Activated CD4-positive, alpha-beta T cell treated with anti-CD3 and anti-CD28 coated beads, Interleukin-2, Interleukin-4, amounts not matched to agents 100 ng/mL and 50 ng/mL, durations not matched to agents 16 hours and 8 hours (primary cell): ENCODE measurements around the gene FN3K.
A peak's percentile ranks its signal among the peaks of the same experiment; 100 is the strongest.

ENCODE experiments used
- DNase-seq: peaks from one replicate; pipeline ENCODE4 v3.0.0-alpha.2; 2020; ENCODE audit warnings: low spot score

Gene FN3K

GRCh38 chr17:82734987-82735866 lies at the start of gene FN3K:
Gene FN3K, plus strand, starts transcription at chr17:82735615. Its CDS starts 22 bp downstream, at chr17:82735637.
- no peak for DNase-seq

DNA sequence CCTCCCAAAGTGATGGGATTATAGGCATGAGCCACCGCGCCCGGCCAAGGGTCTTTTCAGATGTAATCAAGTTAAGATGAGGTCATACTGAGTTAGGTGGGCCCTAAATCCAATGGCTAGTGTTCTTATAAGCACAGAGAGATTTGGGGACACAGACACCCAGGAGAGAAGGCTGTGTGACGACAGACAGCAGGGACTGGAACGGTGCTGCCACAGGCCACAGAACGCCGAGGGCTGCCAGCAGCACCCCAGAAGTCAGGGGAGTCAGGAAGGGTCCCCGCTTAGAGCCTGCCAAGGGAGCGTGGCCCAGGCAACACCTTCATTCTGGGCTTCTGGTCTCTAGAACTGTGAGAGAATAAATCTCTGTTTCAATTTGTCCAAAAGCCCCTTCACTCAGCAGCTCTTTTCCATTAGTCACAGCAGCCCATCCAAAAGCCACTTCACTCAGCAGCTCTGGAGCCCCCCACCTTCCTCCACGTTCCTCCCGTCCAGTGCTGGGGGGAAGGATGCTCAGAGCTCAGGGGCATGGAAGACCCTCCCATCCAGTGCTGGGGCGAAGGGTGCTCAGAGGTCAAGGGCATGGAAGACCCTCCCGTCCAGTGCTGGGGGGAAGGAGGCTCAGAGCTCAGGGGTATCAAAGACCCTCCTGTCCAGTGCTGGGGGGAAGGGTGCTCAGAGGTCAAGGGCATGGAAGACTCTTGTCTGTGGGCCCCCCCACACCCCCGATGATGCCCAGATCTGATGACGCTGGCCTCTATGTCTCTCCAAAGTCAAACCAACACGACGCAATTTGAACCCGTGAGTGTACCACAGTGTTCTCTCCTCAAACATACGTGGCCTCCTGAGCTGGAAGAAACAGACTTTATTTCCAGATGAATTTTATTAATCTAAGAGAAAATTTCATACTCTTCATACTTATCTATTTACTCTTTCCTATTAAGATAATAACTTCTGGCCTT lies 48.8 kb upstream of the FN3K start:
- no peak for DNase-seq

- no peak for DNase-seq
Observed at GRCh38 chr17:82687375-82687861, 48.0 kb upstream of the FN3K start.

GRCh38 chr17:82687871-82688270 lies 47.5 kb upstream of the FN3K start:
- no peak for DNase-seq

DNA sequence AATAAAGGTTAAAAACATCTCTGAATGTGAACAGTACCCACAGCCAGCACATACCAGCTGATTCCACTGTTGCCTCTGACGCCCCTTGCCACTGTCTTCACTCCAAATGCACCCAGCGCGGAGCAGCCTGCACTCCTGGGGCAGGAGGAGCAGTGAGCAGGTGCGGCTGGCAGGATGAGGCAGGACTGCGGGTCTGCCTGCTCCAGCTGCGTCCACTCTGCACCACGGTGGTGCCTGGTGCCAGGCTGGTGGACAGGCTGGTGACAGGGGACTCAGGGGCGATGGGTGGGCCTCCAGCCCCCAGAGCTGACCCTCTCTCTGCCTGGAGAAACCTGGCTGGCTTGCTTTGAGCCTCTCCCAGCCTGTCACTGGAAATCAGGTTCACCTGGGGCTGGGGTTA lies 46.3 kb upstream of the FN3K start:
- DNase-seq = no peak

- DNase-seq = no peak
Observed at GRCh38 chr17:82690786-82691489, 44.5 kb upstream of the FN3K start.

- DNase-seq = no peak
Observed at GRCh38 chr17:82691714-82692113, 43.7 kb upstream of the FN3K start.

- no peak for DNase-seq
Observed at GRCh38 chr17:82692268-82692667, 43.1 kb upstream of the FN3K start.

- no peak for DNase-seq
Observed at GRCh38 chr17:82693168-82693867, 42.1 kb upstream of the FN3K start.

- no peak for DNase-seq
Observed at GRCh38 chr17:82694647-82695046, 40.8 kb upstream of the FN3K start.

GRCh38 chr17:82696259-82696658 lies 39.2 kb upstream of the FN3K start:
- DNase-seq = no peak

DNA sequence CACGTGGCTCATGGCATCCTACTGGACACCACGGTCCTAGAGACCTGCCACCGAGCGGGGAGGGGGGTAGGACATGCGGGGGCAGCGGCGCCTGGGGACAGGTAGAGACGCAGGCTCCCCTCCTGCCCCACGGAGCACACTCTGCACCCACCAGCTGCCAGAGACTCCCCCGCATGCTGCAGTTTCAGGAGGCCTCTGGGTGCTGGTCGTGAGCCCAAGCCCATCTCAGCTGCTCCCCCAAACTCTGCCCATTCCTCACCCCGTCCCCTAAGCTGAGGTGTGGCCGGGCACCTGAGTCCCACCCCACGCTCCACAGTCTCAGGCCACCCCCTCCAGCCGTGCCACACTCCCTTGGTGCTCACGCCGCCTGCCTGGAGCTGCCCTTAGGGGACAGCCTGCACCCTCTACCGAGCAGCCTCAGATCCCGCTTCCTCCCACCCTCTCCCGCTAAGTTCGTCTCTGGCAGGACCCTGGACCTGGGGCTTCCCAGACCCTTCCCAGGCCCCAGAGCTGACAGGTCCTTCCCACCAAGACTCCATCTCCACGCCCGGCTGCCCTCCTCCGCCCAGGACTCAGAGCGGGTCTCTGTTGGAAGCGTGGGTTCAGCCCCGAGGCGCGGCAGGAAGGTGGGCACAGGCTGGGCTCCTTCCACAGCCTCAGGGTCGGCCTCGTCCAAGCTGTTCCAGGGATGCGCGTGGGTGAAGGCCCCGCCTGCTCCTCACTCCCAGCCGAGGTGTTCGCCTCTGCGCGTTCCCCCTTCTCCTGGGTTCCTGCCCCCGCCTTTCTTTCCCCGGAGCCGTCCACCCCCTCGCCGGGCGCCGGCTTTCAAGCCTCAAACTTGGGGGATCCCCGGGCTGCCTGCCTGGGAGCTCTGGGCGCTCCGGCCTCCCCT lies 38.3 kb upstream of the FN3K start:
- DNase-seq = no peak

DNA sequence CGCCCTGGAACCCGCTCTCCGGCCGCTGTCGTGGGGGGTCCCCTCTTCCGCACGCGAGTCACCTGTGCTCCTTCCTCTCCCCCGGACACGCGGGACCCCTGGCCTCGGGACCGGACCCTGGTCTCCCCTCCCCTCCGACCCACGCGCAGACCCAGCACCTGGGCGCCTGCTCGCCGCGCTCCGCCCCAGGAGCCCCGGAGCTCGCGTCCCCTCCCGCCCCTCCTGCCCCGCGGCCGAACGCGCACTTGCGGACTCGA lies 37.7 kb upstream of the FN3K start:
- DNase-seq = no peak

- peak; percentile 97 for DNase-seq
Observed at GRCh38 chr17:82698065-82698973, 37.1 kb upstream of the FN3K start, which contains the start of gene RAB40B. Gene RAB40B, minus strand, starts transcription at chr17:82698698. Its CDS starts 102 bp downstream, at chr17:82698596.

DNA sequence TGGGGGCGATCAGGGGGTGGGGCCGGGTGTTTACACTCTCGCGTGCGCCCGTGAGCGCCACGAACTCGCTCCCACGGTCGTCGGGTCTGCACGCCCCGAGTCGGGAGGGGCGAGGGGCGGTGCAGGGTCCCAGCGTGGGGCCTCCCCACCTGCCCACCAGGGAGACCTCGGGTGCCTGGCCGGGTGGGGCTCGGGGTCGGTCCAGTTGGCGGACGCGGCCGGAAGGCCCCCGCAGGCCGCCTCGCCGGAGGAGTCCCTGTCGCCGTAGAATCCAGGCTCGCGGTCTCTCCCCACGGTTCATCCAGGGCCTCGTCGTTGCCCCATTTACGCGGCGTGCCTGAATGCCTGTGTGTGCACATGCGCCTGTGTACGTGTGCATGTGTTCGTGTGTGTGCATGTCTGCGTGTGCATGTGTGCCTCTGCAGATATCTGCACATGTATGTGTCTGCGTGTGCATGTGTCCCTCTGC lies 36.4 kb upstream of the FN3K start:
- no peak for DNase-seq

DNA sequence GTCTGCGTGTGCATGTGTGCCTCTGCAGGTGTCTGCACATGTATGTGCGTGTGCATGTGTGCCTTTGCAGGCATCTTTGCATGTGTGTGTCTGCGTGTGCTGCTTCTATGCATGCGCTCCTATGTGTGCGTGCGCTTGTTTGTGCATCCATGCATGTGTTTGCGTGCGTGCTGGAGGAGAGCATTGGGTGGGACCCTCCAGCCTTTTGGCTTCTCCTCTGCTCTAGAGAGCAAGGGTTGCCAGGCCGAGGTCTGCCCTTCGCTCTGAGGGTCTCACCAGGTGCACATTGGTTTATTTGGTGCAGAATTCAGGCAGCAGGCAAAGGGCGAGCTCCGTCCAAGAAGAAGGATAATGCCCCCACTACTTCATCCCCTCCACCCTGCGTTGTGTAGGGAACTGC lies 35.9 kb upstream of the FN3K start:
- DNase-seq = no peak

DNA sequence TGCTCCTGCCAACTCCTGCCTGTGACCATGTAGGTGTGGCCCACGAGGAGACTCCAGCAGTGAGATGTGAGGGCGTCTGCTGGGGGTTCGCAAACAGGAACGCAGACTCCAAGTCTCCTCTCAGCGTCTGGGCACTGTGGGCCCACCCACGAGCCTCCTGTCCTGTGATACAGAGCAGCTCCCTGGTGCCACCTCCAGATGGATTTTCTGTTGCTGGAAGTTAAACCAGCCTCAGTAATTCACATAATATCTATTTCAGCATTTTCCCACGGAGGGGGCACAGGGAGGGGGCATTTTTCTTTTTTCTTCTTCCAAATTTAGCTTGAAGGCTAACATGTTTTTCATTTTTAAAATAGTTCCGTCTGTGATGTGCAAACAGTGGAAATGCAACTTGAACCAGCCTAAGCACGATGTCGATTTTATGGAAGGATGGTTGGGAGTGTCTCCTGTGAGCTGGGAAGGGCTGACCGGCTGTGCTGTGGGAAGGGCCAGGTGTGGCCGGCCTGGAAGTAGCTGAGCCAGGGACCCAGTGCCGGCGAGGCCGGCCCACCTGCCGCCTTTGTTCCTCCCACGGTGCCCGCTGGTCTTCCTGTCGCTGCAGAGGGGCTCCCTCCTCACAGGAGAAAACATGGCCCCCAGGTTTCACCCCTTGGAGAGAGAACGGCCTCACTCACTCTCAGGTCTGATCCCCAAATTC lies 33.0 kb upstream of the FN3K start:
- no peak for DNase-seq

DNA sequence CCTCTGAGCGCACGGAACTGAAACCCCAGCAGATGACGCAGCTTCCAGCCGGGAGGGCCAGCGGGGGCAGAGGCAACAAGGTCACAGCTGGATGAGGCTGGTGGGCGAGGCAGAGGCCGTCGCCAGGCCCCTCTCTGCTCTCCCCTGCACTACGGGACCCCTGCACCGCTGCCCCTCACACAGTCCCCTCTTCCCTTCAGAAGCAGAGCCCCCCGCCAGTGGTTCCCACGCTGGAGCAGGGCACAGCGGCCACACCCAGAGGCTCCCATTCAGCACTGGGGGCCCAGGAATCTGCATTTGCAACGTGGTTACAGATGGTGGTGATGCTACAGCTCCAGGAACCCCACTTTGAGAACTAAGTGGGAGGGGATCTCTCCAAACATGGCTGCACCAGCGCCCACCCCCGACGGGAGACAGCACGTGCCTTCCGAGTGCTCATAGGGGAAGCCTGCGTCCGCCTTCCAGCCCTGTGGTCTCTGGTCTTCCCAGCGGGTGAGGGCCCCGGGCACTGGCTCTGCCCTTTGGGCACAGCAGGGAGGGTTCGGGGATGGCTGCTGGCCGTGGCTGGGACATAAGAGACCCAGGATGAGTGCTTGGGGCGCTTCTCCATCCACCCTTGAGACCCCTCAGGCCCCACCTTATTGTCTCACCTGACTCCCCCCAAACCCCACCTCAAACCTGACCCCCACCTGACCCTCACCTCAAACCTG lies 32.2 kb upstream of the FN3K start:
- no peak for DNase-seq
